Stimulated activated CD4-positive, alpha-beta T cell treated with anti-CD3 and anti-CD28 coated beads, Interleukin-12 subunit alpha, Interleukin-12 subunit beta, amount 100 ng/mL, for 48 hours (primary cell): ENCODE measurements around the gene SERTAD2.

Source experiments
- DNase-seq, 3 donors: peaks; one replicate each; pipeline ENCODE4 v3.0.0-alpha.2; 2020; ENCODE audit warnings: low read depth in 2 of 3, low spot score in 1 of 3

The SERTAD2 gene

GRCh38 chr2:64649626-64650025 lies 4.1 kb downstream of the SERTAD2 start:
- DNase-seq, result no peak

- no peak for DNase-seq
Observed at GRCh38 chr2:64649013-64649484, 4.7 kb downstream of the SERTAD2 start.

GRCh38 chr2:64646007-64646880 lies 7.5 kb downstream of the SERTAD2 start:
- peak; percentile 67 to 84 (median 79) for DNase-seq

GRCh38 chr2:64644458-64645382 lies 9.0 kb downstream of the SERTAD2 start:
- no peak for DNase-seq

GRCh38 chr2:64643838-64644457 lies 9.8 kb downstream of the SERTAD2 start:
- no peak for DNase-seq

- no peak for DNase-seq
Observed at GRCh38 chr2:64641599-64641998, 12.1 kb downstream of the SERTAD2 start.

GRCh38 chr2:64640153-64641044 lies 13.3 kb downstream of the SERTAD2 start:
- DNase-seq, result no peak

GRCh38 chr2:64639691-64640090 lies 14.0 kb downstream of the SERTAD2 start:
- no peak for DNase-seq

- no peak for DNase-seq
Observed at GRCh38 chr2:64638502-64639120, 15.1 kb downstream of the SERTAD2 start.

GRCh38 chr2:64637931-64638330 lies 15.8 kb downstream of the SERTAD2 start:
- DNase-seq, result no peak

GRCh38 chr2:64637000-64637635 lies 16.6 kb downstream of the SERTAD2 start:
- no peak for DNase-seq

- no peak for DNase-seq
Observed at GRCh38 chr2:64635976-64636911, 17.5 kb downstream of the SERTAD2 start.

GRCh38 chr2:64634345-64635267 lies 19.1 kb downstream of the SERTAD2 start:
- no peak for DNase-seq

GRCh38 chr2:64632835-64633819 lies 20.6 kb downstream of the SERTAD2 start:
- no peak for DNase-seq

GRCh38 chr2:64631771-64632170 lies 21.9 kb downstream of the SERTAD2 start:
- no peak for DNase-seq

GRCh38 chr2:64630752-64631151 lies 23.0 kb downstream of the SERTAD2 start:
- no peak for DNase-seq
